Measurements from ENCODE around the gene NLK.

- TF ChIP-seq TAF1 (IDR thresholded peaks at IDR 0.05; ENCODE audit: borderline replicate concordance, low read depth, low read length) (no peak), POLR2A (IDR thresholded peaks at IDR 0.05; ENCODE audit: low read depth, low read length) (no peak)
Observed at GRCh38 chr17:28085766-28086165, 43.3 kb downstream of the NLK start.

All from GM12892 (cell line).